Measurements from ENCODE around the gene PLEKHO2.
A peak's percentile ranks its signal among the peaks of the same experiment; 100 is the strongest.

Gene PLEKHO2

DNA sequence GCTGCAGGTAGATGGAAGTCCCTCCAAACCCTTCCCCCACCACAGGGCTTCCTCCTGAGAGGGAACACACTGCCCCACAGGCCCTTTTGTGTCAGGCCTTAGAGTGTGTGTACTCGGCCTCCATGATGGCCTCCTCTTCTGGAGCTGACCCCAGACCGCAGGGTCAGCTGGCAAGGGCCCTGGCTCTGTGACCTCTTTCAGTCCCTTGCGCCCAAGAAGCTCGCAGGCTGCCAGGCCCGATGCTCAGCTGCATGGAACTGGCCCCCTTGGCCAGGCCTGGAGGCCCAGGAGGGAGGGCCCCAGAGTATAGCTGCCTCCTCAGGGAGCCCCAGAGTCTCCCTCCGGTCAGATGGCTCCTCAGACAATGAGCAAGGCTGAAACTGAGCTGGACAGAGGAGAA lies 46.6 kb downstream of the PLEKHO2 start:
- DNase-seq (ENCODE audit: extremely low read depth, low read depth): no peak
- TF ChIP-seq CTCF (IDR thresholded peaks at IDR 0.05; ENCODE audit: low read depth, low read length): no peak

- no peak for DNase-seq (ENCODE audit: extremely low read depth, low read depth)
- no peak for TF ChIP-seq CTCF (IDR thresholded peaks at IDR 0.05; ENCODE audit: low read depth, low read length)
Observed at GRCh38 chr15:64891561-64891960, 49.8 kb downstream of the PLEKHO2 start.

DNA sequence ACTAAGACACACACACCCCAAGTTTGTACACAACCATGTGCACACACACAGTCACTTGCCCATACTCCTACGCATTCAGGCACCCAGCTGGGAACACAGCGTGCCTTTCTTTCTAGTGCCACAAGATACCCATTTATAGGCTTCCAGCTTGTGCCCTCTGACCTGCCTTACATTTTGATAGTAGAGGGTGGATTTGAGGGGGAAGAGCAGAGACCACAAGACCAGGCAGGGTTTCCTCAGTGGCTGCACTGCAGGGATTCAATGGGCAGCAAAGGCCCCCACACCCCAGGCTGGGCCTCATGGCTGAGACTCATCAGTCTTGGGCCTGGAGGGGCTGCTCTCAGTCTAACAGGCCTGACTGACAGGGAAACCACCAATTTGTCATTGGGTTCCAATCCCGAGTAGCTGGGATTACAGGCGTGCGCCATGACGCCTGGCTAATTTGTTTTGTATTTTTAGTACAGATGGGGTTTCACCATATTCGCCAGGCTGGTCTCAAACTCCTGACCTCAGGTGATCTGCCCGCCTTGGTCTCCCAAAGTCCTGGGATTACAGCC lies 51.2 kb downstream of the PLEKHO2 start:
- no peak for DNase-seq (ENCODE audit: extremely low read depth, low read depth)
- TF ChIP-seq CTCF (IDR thresholded peaks at IDR 0.05; ENCODE audit: low read depth, low read length): no peak

DNA sequence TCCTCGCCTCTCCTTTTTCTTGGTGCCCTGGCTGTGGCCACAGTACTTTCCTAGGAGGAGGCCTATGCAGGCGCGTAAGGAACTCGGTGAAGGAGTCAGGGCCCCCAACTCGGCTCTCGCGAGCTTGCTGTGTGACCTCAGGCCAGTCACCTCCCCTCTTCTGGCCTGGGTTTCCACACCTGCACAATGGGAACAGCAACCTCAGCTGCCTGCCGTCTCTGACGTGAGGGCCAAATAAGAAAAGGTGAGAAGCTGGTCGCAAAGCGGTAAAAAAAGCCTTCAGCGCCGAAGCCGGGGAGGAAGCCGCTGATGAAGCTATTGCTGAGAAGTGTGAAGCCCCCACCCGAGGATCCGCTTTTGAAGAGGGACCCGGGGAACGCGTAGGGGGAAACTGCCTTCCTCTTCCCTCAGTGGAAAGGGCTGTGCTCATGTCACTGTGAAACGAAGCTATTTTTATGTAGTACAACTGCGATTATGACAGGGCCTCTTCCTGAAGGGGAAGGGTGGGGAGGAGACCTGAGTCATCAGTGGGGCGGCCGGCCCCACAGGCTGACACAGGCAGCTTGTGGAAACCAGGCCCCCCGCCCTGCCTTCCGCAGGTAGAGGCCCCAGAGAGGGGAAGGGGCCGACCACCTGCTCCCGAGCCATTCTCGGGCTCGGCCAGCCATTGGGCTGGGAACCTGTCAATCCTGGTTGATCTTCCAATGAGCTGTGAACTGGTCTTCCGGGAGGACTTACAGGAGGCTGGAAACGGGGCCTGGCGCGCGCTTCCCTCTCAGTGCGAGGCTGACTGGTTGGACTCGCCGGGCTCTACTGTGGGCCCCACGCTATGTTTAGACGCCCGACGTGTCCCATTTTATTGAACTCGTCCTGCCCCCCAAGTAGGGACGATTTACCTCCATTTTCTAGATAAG lies 52.0 kb downstream of the PLEKHO2 start:
- TF ChIP-seq CTCF (IDR thresholded peaks at IDR 0.05; ENCODE audit: low read depth, low read length): no peak
- peak; percentile 80 for DNase-seq (ENCODE audit: extremely low read depth, low read depth)

DNA sequence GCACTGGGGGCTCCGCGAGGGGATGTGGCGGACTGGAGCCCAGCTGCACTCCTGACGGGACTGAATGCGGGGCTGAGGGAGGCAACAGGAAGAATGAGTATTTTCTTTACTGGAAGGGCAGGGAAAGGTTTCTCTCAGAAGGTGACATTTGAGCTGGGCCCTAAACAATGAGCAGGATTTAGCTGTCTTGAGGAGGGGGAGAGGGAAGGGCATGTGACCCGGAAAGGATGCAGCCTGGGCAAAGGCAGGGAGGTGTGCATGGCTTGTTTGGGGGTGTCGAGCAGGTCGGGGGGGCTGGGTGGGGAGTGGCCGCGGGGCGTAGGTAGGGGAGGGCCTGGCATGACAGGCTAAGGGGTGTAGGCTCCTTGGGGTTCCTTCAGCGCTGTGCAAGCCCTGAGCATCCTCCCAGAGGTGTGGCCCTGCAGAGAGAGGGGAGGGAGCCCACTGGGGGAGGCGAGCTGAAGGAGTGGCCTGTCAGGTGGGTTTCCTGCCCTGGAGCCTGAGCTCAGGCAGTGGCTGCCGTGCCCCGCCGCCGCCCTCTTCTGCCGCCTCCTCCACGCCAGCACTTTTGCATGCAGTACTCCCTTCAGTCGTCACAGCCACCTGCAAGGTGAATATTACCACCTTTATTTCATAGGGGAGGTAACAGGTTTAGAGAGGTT lies 52.8 kb downstream of the PLEKHO2 start:
- no peak for DNase-seq (ENCODE audit: extremely low read depth, low read depth)
- no peak for TF ChIP-seq CTCF (IDR thresholded peaks at IDR 0.05; ENCODE audit: low read depth, low read length)

DNA sequence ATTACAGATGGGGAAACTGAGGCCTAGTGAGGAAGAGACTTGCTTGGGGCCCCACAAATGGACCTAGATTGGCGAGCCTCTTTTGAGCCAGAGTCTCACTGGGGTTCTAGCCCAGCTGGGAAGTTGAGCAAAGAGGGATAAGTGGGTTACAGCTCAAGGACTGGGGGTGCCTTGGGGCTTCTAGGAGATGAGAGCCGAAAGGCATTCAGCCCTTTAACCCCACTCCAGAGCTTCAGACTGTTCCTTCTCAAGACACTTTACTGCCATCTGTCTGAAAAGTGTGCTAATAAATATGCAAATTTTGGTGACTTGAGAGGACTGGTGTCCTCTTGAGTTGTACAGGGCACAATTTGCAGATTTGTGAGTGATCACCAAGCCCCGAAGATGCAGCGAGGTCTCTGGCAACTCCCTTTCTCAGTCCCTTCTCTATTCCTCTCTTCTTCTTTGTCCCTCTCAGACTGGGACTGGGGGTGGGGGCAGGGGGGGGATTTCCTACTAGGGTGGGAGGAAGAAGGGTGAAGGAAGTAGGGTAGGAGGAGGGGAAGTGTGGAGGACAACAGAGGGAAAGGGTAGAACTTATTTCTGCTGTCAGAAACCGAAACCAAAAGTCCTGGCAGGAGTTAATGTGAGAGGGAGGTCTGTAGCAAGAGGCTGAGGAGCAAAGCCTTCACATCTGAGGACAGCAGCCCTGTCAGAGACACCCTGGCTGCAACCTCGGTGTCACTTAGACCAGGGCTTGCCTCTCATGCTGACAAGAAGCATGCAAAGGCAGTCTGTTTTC lies 53.8 kb downstream of the PLEKHO2 start:
- no peak; the same call in 1 of the 2 replicates for TF ChIP-seq CTCF (IDR thresholded peaks at IDR 0.05; ENCODE audit: low read depth, low read length)
- no peak for DNase-seq (ENCODE audit: extremely low read depth, low read depth)

All from AG09319 (cell line).